Measurements from ENCODE around the gene E2F2. TPM values are rescaled to one million over a fixed set of nuclear protein-coding genes. Genes with fewer than 3 reads are reported as not detected.

The E2F2 gene
- total RNA-seq, 1 experiment from 2014 or later, result 6.6 TPM

DNA sequence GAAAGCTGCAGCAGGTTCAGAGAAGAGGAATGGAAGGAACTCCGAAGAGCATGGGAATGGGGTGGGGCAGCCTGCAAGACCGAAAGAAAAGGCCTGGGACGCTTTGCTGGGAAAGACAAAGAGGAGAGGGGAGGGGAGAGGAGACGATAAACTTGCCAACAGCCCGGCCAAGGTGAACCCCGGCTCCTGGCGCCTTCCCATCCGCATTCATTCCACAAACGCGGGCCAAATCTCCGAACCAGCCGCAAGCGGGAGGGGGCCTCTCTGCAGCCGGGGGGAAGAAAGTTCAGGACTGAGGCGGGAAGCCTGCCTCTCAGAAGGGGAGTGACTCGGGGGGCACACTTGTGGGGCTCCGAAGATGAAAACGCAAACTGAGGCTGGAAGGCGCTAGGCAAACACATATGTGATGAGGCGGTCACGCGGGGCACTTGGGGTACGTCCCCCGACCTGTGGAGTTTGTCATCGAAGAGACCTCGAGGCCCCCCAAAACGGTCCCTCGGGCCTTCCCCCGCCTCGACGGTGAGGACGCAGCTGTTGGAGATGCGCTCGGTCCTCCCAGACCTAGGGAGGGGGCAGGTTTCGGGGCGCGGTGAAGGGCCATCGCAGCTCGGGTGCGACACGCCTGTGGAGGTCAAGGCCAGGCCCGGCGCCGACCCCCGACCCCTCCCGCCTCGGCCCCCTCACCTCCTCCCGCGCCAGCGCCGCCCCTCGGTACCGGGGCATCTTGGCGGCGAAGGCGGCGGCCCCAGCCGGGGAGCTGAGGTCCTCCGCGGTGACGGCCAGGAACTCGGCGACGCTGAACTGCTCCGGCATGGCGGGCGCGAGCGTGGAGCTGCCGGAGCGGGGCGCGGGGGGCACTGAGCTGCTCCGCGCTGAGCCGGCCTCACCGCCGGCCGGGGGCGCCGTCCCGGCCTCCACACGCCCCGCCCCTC, 47.4 kb downstream of the E2F2 start, which contains the start of gene ASAP3:
Gene ASAP3 (minus strand): TSS at position 859 of the 932 bp plus-strand sequence. CDS start 46 bp downstream, at position 813.
- Histone ChIP-seq H3K36me3 (ENCODE audit: insufficient read depth, low read length) (no peaks in the 10 kb centered on the region), H2AFZ (ENCODE audit: low read length) (peak within 1 kb of the TSS; percentile 86; the same call in 1 of the 2 replicates), H4K20me1 (ENCODE audit: insufficient read depth, low read depth, low read length) (no peaks in the 10 kb centered on the region), H3K27me3 (ENCODE audit: low read length) (no peaks in the 10 kb centered on the region), H3K79me2 (ENCODE audit: low read length) (no peaks in the 10 kb centered on the region), H3K4me3 (ENCODE audit: low read length) (peak within 1 kb of the TSS; percentile 64; the same call in 1 of the 2 replicates), H3K9me3 (ENCODE audit: low read length) (no peaks in the 10 kb centered on the region), H3K27ac (ENCODE audit: low read length) (no peak within 1 kb of the TSS), H3K4me1 (ENCODE audit: low read length) (peaks cover 24% of the 10 kb centered on the region), H3K9me2 (replicated peaks; ENCODE audit: insufficient read depth, low read length) (no peaks in the 10 kb centered on the region), H3K4me2 (ENCODE audit: low read depth, low read length, poor library complexity, severe bottlenecking) (peak within 1 kb of the TSS; percentile 69), H3K9ac (ENCODE audit: low read length) (peak within 1 kb of the TSS; percentile 64)
- DNase-seq, result no peak

DNA sequence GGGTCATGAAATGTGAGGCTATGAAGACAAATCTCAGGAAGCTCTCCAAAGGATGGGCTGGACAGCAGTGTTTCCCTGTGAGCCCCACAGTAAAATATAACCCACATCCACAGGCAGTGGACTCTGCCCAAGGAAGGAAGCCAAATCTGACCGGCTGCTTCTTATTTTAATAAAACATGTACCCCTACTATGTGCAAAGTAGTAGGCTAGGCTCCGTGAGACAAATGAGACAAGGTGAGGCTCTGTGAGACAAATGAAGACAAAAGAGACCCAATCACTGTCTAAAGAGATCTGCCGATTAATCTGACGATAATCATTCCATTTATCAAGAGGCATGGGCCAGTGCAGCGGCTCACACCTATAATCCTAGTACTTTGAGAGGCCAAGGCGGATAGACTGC, 49.1 kb downstream of the E2F2 start:
- Histone ChIP-seq H3K9me3 (ENCODE audit: low read length) (no peaks in the 10 kb centered on the region), H3K4me3 (ENCODE audit: low read length) (no peak overlapping the region), H3K4me1 (ENCODE audit: low read length) (peaks cover 24% of the 10 kb centered on the region), H4K20me1 (ENCODE audit: insufficient read depth, low read depth, low read length) (no peaks in the 10 kb centered on the region), H3K79me2 (ENCODE audit: low read length) (no peaks in the 10 kb centered on the region), H3K9me2 (replicated peaks; ENCODE audit: insufficient read depth, low read length) (no peaks in the 10 kb centered on the region), H3K27ac (ENCODE audit: low read length) (no peak overlapping the region), H2AFZ (ENCODE audit: low read length) (no peak overlapping the region), H3K9ac (ENCODE audit: low read length) (no peak overlapping the region), H3K36me3 (ENCODE audit: insufficient read depth, low read length) (no peaks in the 10 kb centered on the region), H3K27me3 (ENCODE audit: low read length) (no peaks in the 10 kb centered on the region), H3K4me2 (ENCODE audit: low read depth, low read length, poor library complexity, severe bottlenecking) (no peak overlapping the region)
- DNase-seq, result peak; percentile 23

DNA sequence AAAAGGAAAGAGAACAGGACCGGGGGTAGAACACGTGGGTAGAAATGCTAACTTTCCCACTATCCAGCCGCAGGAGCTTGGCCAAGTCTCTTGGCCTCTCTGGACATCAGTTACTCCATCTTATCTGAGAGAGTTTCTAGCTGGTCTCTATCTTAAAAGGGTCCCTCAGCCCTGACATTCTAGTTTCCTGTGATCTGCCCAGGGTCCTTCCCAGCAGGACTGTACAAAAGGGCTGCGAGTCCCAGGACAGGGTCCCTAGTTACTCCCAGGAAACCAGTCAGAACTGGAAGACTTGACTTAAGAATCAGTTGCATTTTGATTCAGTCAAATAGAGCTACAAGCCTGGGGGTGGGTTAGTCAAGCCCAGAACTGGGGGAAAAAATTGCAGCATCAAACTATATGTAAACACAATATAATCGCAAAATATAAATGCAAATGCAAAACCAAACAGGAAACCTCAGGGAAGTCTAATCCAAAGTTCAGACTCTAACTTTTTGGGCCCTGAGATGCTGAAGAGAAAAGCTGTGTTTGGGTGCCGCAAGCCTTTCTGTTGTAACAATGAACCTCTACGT, 49.9 kb downstream of the E2F2 start:
- Histone ChIP-seq H3K36me3 (ENCODE audit: insufficient read depth, low read length) (no peaks in the 10 kb centered on the region), H3K9me2 (replicated peaks; ENCODE audit: insufficient read depth, low read length) (no peaks in the 10 kb centered on the region), H3K79me2 (ENCODE audit: low read length) (no peaks in the 10 kb centered on the region), H3K9me3 (ENCODE audit: low read length) (no peaks in the 10 kb centered on the region), H3K9ac (ENCODE audit: low read length) (no peak overlapping the region), H3K27me3 (ENCODE audit: low read length) (no peaks in the 10 kb centered on the region), H3K4me3 (ENCODE audit: low read length) (peak overlapping the region; percentile 17; the same call in 1 of the 2 replicates), H3K27ac (ENCODE audit: low read length) (no peak overlapping the region), H3K4me2 (ENCODE audit: low read depth, low read length, poor library complexity, severe bottlenecking) (peak overlapping the region; percentile 41), H2AFZ (ENCODE audit: low read length) (peak overlapping the region; percentile 52; the same call in 1 of the 2 replicates), H3K4me1 (ENCODE audit: low read length) (peaks cover 24% of the 10 kb centered on the region), H4K20me1 (ENCODE audit: insufficient read depth, low read depth, low read length) (no peaks in the 10 kb centered on the region)
- DNase-seq, result peak; percentile 39

DNA sequence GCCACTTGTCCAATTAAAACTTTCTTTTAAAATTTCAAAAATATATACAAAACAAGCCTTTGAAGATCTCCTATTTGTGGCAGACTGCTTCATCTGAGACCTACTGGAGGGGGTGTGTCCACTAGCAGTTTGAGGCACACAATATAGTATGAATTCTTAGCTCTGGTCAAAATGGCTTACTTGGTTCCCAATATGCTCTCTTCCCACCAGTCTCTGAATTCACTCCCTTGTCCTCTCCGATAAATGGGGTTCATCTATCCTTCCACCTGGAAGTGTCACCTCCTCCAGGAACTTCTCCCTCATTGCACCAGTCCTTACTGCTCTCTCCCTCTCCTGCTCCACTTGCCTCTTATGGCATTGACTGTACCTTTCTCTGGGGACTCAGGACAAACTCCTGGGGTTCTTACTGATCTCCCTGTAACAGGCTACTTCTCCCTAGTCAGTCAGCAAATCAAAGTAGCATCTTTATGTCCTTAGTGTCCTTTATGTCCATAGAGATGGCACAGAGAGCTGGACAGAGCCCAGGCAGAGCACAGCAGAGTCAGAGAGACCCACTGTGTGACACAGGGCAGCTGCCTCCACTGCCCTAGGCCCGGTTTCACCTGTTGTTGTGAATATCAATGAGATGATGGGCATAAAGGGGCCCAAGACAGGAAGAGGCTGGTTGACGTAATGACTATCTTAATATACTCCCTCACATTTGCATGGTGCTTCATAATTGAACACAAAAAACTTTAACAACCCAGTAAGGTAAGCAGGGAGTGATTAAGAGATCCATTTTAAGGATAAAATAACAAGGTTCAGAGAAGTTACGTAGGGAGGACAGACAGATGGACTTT, 50.6 kb downstream of the E2F2 start:
- no peaks in the 10 kb centered on the region for H3K9me3 ChIP-seq (ENCODE audit: low read length)
- no peaks in the 10 kb centered on the region for H3K9me2 ChIP-seq (replicated peaks; ENCODE audit: insufficient read depth, low read length)
- no peaks in the 10 kb centered on the region for H3K79me2 ChIP-seq (ENCODE audit: low read length)
- no peaks in the 10 kb centered on the region for H3K27me3 ChIP-seq (ENCODE audit: low read length)
- no peak overlapping the region for H3K27ac ChIP-seq (ENCODE audit: low read length)
- H2AFZ ChIP-seq (ENCODE audit: low read length), result peak overlapping the region; percentile 52; the same call in 1 of the 2 replicates
- no peaks in the 10 kb centered on the region for H3K36me3 ChIP-seq (ENCODE audit: insufficient read depth, low read length)
- H4K20me1 ChIP-seq (ENCODE audit: insufficient read depth, low read depth, low read length), result no peaks in the 10 kb centered on the region
- peaks cover 24% of the 10 kb centered on the region for H3K4me1 ChIP-seq (ENCODE audit: low read length)
- peak; percentile 57 for DNase-seq
- peak overlapping the region; percentile 17; the same call in 1 of the 2 replicates for H3K4me3 ChIP-seq (ENCODE audit: low read length)
- H3K4me2 ChIP-seq (ENCODE audit: low read depth, low read length, poor library complexity, severe bottlenecking), result peak overlapping the region; percentile 41
- H3K9ac ChIP-seq (ENCODE audit: low read length), result no peak overlapping the region

DNA sequence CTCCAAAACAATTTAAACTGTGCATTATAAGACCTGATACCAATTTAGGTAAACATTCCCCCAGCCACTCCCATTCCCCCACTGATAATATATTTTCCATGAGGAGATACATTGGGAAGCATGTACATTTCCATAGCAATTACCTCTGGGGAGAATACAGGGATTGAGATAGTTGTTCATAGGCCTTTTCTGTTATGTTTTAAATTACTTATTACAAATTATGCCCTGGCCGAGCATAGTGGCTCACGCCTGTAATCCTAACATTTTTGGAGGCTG, 51.4 kb downstream of the E2F2 start:
- Histone ChIP-seq H4K20me1 (ENCODE audit: insufficient read depth, low read depth, low read length) (no peaks in the 10 kb centered on the region), H3K4me3 (ENCODE audit: low read length) (no peak overlapping the region), H3K9ac (ENCODE audit: low read length) (no peak overlapping the region), H3K27ac (ENCODE audit: low read length) (no peak overlapping the region), H3K4me1 (ENCODE audit: low read length) (peaks cover 20% of the 10 kb centered on the region), H3K79me2 (ENCODE audit: low read length) (no peaks in the 10 kb centered on the region), H3K27me3 (ENCODE audit: low read length) (no peaks in the 10 kb centered on the region), H2AFZ (ENCODE audit: low read length) (no peak overlapping the region), H3K9me2 (replicated peaks; ENCODE audit: insufficient read depth, low read length) (no peaks in the 10 kb centered on the region), H3K36me3 (ENCODE audit: insufficient read depth, low read length) (no peaks in the 10 kb centered on the region), H3K4me2 (ENCODE audit: low read depth, low read length, poor library complexity, severe bottlenecking) (no peak overlapping the region), H3K9me3 (ENCODE audit: low read length) (no peaks in the 10 kb centered on the region)
- no peak for DNase-seq

DNA sequence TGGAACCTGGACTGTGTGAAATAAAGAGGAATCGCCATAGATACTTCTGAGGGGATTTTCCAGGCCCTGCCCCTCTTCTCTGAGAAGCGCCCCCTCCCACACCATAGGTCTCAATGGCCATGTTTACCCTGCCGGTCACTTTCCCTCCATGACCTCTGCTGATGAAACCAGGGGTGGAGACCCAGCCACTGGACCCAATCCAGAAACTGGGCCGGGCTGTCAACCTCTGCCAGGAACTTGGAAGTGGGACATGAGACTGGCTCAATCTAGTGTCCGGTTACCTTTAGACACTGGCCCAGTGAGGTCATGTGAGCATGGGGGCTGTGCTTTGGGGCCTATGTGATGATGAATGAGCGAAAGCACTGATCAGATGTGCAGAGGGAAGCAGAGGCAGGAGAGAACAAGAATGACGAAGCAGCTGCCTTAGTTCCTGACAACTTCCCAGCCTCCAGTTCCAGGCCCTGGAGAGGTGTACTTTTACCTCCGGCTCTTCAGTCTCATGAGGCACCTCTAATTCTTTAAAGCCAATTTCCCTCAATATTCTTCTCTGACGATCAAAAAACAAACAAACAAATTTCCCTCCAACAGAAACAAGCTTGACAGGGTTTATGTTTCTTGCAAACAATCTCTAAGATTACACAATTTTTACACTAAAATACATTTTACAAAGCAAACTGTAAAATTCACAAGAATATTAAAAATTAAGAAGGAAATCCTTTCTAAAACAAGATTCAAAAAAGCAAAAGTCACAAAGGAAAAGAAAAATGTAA, 52.0 kb downstream of the E2F2 start:
- Histone ChIP-seq H3K27me3 (ENCODE audit: low read length) (no peaks in the 10 kb centered on the region), H4K20me1 (ENCODE audit: insufficient read depth, low read depth, low read length) (no peaks in the 10 kb centered on the region), H3K4me3 (ENCODE audit: low read length) (no peak overlapping the region), H3K36me3 (ENCODE audit: insufficient read depth, low read length) (no peaks in the 10 kb centered on the region), H3K4me2 (ENCODE audit: low read depth, low read length, poor library complexity, severe bottlenecking) (no peak overlapping the region), H3K4me1 (ENCODE audit: low read length) (peaks cover 17% of the 10 kb centered on the region), H3K79me2 (ENCODE audit: low read length) (no peaks in the 10 kb centered on the region), H2AFZ (ENCODE audit: low read length) (no peak overlapping the region), H3K27ac (ENCODE audit: low read length) (no peak overlapping the region), H3K9me3 (ENCODE audit: low read length) (no peaks in the 10 kb centered on the region), H3K9ac (ENCODE audit: low read length) (no peak overlapping the region), H3K9me2 (replicated peaks; ENCODE audit: insufficient read depth, low read length) (no peaks in the 10 kb centered on the region)
- DNase-seq, result peak; percentile 20

DNA sequence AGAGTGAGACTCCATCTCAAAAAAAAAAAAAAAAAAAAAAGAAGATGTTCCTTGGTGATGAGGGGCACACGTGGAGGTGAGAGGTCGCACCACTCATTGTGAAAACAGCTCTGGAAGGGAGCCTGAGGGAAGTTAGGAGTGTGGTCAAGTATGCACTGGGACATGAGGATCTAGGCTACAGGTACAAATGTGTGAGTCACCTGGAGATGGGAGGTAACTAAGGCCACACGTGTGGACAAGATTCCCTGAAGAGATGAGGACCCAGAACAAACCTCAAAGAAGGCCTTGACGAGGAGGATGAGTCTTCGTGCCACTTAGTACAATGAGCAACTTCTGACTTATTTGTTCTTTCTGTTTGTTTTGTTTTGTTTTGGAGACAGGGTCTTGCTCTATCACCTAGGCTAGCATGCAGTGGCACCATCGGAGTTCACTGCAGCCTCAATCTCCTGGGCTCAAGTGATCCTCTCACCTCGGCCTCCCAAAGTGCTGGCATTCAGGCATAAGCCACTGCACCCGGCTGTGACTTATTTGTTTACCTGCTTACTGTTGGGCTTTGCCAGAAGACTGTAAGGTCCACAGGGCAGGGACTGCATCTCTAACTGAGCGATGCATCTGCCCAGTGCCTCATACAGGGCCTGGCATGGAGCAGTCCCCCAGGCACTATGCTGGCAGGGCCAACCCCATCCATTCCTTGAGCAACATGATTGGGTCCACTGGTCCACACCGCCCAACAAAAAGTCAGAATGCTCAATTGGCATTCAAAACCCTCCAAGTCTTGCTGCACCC, 53.5 kb downstream of the E2F2 start:
- Histone ChIP-seq H3K4me1 (ENCODE audit: low read length) (peaks cover 12% of the 10 kb centered on the region), H3K27ac (ENCODE audit: low read length) (no peak overlapping the region), H2AFZ (ENCODE audit: low read length) (no peak overlapping the region), H3K27me3 (ENCODE audit: low read length) (no peaks in the 10 kb centered on the region), H4K20me1 (ENCODE audit: insufficient read depth, low read depth, low read length) (no peaks in the 10 kb centered on the region), H3K36me3 (ENCODE audit: insufficient read depth, low read length) (no peaks in the 10 kb centered on the region), H3K4me2 (ENCODE audit: low read depth, low read length, poor library complexity, severe bottlenecking) (no peak overlapping the region), H3K9me2 (replicated peaks; ENCODE audit: insufficient read depth, low read length) (no peaks in the 10 kb centered on the region), H3K9me3 (ENCODE audit: low read length) (no peaks in the 10 kb centered on the region), H3K4me3 (ENCODE audit: low read length) (no peak overlapping the region), H3K9ac (ENCODE audit: low read length) (no peak overlapping the region), H3K79me2 (ENCODE audit: low read length) (no peaks in the 10 kb centered on the region)
- no peak for DNase-seq
